Midbrain (tissue), 1 donor: ENCODE results near the gene DNM3.

ENCODE experiments used
- DNase-seq: peaks from one replicate; lab custom pipeline; 2025; lab: John Stamatoyannopoulos, UW

The DNM3 gene

DNA sequence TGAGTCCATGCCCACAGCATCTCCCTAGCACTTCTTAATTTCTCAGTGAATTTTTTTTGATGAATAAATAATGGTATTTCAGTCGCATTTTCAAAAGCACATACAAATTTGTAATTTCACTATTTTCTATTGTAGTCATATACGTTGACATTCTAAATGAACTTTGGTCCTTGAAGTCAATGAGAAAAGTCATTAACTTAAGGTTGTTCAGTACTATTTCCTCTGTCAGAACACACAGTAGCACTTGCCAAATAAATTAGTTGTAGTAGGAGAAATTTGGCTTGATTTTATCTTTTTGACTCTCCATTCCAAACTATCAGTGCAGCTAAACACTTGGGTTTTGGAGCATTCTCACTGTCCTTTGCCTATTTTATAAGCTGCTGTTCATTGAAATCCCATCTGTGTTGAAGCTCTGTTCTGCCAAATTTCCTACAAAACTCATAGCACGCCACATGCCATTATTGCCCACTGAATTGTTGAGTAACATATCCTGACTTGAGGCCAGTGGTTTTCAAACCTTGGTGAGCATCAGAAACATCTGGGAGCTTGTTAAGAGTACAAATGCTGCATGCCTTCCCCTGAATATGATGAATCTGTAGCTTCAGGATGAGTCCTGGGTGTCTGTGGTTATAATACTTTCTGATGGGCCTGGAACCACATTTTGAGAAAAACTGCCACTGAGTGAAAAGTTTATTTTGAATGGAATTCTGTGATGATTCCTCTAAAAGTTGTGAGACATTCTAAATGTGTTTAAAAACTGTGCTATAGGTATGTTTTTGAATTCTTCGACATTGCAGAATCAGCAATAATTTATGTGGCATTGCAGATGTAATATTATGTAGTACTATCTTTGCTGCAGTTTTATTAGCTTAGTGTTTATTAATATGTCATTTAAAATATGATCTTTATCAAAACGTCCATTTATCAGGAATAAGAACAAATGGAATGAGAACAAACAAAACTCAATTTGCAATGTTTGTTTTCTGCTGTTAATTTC is 78.9 kb downstream of the DNM3 start:
- DNase-seq: no peak

DNA sequence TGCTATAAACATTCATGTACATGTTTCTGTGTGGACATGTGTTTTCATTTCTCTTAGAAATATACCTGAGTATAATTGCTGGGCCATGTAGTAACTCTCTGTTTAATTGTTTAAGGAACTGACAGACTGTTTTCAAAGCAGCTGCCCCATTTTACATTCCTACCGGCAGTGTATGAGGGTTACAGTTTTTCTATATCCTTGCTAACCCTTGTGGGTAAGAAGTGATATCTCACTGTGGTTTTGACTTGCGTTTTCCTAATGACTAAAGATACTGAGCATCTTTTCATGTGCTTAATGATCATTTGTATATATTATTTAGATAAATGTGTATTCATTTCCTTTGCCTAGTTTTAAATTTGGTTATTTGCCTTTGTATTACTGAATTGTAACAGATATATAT is 81.7 kb downstream of the DNM3 start:
- DNase-seq: no peak

DNA sequence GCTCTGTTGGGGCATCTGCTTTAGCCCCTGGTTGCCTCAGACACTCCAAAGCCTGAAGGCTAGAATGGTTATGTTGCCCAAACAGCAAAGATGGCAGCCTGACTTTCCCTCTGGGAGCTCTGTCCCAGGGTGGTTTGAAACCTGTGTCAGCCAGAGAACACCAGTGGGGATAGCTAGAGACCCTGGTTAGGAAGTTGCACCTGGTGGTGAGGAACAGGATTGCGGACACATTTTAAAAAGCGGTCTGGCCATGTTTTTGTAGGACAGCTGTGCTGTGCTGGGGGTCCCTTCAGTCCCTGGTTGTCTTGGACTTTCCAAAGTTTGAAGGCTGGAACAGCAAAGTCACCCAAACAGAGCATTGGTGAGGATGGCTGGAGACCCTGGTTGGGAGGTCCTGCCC is 87.8 kb downstream of the DNM3 start:
- DNase-seq: no peak

DNA sequence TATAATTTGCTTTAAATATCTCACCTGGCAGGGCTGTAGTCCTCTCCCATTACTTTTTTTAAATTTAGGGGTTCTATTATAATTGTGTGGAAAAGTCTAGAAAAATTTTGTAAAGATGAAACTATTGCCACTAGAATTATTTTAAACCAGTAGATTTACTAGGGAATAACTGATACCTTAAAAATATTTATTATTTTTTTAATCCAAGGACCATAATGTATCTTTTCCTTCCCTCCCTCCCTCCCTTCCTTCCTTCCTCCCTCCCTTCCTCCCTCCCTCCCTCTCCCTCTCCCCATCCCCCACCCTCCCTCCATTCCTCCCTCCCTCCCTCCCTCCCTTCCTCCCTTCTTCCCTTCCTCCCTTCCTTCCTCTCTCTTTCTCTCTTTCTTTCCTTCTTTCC is 90.5 kb downstream of the DNM3 start:
- DNase-seq: no peak

DNA sequence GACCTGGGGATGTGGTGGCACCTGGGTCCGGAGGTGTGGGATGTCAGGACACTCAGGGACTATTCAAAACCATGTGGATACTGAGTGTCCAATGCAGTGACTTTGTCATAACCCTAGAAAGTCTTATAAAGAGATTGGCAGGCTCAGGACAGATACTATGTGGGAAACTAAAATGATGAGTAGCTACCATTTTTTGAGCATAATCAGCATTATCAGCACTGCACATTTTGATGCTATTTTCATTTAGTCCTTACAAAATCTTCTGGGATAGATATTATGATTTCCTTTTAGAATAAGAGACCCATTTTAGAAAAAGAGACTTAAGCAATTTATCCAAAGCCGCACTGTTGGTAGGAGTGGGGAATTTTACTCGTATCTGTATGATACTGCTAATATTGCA is 93.4 kb downstream of the DNM3 start:
- DNase-seq: no peak

DNA sequence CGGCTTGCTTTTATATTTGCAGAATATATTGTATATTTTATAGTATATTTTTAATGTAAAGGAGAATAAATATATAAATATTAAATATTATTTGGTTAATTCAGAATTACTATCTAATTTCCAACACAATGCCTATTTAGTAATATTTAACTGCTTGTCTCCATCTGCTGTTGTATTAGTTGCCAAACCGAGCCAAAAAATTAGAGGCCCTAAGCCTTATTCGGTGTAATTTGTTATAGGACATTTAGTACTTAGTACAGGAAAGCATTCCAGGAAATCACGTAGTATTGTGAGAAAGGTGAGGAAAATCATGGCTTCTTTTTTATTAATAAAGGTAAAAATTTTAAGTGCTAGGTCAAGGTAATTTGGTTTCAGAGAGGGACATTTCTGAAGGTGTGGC is 93.8 kb downstream of the DNM3 start:
- DNase-seq: no peak

DNA sequence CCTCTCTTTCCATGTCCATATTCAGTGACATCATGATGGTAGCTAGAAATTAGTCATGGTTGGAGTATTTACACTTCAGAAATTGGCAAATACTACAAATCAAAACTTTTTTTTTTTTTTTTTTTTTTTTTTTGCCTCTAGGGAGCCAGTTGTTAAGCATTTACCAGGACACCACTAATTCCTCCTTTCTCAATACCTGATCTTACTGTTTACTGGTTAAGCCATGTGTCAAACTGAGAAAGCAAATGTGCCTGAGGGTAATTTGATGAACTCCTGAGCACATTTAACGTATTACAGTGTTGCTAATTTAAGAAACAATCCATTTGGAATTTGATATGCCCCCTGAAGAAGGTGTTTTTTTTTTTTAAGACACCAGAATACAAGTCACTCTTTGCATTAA is 94.4 kb downstream of the DNM3 start:
- DNase-seq: no peak

DNA sequence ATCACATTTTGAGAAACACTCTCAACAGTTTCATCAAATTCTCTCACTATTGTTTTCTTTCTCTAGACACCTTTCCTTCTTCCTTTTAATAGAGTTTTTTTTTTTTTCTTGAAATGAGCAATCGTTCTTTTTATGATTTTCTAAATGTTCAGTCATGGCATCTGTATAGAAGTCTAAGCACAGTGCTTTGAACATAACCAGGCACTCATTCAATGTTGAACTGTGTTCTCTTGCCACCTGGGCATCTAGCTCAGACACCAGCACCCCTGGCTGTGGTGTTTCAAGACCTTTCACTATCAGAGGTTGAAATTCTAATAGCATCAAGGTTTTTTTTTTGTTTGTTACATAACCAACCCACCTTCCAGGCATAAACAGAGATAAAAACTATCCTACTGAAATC is 96.6 kb downstream of the DNM3 start:
- DNase-seq: no peak

DNA sequence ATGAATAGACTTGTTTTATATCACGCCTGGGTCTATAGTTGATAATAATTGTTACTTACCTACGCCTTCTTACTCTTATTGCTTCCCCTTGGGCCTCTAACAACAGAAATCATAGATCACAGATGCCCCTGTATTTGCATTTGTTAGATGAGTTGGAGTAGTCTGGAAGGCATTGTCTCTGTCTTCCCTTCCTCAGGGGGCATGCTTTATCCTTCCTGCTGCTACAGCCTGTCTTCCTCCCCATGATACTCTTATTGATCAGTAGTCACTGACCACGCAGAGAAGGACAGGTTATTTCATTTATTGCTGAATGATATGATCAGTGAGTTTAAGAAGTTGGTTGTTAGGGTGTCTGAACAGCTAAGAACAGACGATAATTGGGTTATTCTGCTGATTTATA is 98.4 kb downstream of the DNM3 start:
- DNase-seq: no peak

DNA sequence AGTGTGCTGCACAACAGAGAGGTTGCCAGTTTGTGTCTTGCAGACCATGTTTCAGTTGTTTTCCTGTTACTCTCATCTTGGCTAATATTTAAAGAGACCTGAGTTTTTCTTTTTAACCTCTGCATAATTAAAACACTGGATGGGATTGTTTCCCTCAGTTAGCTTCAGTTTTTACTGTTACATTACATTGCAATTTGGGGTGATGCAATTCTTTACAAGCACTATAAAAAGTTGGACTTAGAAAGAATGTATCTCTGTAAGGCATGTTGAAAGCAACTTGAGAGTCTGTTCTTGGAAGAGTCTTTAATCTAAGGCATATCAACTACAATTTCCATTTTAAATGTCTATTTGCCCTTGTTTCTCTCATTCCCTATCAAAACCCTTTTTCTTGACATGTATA is 99.1 kb downstream of the DNM3 start:
- DNase-seq: no peak

DNA sequence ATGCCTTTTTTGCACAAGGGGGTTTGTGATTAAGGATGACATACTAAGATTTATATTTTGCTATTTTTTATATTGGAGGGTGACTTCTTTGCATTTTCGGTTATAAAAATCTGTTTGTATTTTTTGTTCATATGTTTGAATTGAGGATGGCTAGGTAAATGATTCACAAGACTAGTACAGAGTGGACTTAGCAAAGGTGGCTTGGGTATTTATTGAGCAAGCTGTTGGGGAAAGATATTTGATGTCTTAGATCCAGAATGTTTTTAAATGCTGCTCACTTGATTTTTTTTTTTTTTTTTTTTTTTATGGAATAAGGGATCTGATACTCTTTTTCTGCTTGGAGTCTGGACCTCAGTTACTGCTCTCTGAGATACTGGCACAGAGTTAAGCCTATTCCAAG is 100.6 kb downstream of the DNM3 start:
- DNase-seq: no peak

DNA sequence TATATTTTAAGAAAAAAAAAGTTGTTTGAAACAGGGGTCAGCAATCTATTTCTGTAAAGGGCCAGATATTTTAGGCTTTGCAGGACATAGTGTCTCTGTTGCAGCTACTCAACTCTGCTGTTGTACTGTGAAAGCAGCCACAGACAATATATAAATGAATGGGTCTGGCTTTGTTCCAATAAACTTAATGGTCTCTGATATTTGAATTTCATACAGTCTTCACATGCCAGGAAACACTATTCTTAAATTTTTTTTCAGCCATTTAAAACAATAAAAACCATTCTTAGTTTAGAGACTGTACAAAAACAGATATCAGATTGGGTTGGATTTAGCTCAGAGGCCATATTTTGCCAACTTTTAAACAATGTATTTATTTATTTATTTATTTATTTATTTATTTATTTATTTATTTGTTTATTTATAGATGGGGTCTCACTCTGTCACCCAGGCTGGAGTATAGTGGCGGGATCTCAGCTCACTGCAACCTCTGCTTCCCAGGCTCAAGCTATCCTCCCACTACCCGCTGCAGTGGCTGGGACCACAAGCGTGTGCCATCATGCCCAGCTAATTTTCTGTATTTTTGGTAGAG is 102.8 kb downstream of the DNM3 start:
- DNase-seq: no peak

DNA sequence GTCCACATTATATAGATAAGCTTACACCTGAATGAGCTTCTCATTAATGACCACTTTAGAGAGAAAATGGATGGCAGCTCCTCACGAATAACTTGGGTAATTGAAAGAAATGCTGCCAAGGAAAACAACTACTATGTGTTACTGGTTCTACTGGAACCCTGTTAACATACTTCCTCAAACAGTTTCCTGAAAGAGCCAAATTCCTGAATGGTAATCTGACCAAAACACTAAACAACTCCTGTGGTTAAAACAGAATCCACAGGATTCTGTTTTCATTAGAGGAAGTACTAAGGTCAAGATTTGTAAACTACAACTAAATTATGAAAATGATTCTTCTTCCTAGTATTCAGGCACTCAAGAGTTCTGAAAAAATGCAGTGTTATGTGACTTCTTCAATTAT is 107.2 kb downstream of the DNM3 start:
- no peak for DNase-seq

DNA sequence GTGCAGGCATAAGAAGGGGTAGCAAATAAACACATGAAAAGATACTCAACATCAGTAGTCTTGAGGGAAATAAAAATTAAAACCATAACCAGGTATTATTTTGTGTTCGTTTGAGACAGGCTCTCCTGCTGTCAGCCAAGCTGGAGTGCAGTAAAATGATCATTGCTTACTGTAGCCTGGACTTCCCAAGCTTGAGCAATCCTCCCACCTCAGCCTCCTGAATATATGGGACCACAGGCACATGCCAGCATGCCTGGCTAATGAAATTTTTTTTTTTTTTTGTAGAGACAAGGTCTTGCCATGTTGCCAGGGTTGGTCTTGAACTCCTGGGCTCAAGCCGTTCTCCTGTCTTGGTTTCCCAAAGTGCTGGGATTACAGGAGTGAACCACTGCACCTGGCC is 108.0 kb downstream of the DNM3 start:
- DNase-seq: no peak

DNA sequence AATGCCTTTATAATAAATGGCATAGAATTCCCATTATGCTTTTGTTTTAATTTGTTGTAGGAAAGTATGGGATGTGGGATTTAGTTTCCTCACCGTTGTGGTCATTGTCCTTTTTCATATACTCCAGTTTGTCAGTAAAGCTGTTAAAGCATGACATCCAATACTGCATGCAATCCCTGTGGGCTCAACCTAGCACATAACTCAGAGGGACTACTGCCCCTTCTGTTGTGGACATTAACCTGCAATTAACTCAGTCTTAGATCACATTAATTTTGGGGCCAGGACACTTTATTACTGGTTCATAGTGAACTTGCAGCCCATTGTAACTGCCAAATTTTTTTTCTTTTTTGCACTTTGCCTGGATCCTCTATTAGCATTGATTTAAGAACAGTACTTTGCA is 112.5 kb downstream of the DNM3 start:
- no peak for DNase-seq

DNA sequence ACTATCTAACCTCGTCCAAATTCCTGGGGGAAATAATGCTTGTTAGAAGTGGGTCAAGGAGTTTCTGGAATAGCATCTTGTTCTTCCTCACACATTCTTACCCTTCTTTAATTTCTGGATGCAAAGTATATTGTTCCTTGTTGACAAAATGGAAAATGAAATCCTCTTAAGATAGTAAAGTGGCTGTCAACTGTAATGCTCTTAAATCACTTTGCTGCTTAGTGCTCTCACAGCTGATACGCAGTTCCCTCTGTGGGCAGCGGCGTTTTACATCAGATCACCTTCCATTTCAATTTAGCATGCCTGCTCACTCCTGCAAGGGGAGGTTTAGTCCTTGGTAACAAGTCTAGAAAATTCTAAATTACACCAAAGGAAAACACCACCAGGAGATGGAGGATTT is 113.1 kb downstream of the DNM3 start:
- no peak for DNase-seq

DNA sequence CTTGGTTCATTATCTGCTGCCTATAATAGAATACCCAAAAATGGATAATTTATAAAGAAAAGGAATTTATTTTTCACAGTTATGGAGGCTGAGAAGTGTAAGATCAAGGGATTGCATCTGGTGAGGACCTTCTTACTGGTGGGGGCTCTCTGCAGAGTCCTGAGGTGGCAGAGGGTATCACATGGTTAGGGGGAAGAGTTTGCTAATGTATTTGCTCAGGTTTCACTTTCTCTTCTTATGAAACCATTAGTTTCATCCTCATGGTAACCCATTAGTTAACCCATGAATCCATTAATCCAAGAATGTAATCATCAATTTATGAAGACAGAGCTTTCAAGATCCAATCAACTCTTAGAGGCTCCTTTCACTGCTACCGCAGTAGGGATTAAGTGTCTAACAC is 120.6 kb downstream of the DNM3 start:
- DNase-seq: no peak

DNA sequence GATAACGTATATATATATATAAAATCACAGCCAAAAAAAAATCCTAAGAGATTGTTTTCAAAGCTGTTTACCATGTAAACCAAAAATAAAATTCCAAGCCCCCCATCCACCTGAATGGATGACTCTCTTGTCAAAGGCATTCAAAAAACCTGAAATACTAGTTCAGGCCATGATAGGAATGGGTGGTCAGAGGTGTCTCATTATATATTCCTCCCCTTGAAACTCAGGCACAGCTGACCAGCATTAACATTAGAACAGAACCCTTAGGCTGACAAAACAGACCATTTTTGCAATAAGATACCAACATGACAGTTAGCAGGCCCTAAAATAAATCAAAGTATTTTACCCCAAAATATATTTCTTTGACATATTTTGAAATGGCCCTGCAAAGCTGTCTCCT is 122.5 kb downstream of the DNM3 start:
- DNase-seq: no peak

DNA sequence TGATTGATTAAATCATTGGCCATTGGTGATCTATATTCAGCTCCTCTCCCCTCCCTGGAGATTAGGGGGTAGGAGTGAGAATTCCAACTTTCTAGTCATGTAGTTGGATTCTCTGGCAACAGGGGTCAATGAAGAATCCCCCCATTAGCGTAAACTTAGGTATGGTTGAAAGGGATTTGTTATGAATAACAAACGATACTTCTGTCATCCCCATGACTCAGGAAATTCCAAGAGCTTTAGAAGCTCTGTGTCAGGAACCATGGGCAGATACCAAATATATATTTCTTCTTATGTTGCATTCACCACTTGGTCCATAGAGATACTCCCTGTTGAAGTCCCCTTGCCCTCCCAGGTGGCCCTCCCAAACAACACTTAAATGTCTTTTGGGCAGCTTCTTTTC is 124.5 kb downstream of the DNM3 start:
- no peak for DNase-seq

DNA sequence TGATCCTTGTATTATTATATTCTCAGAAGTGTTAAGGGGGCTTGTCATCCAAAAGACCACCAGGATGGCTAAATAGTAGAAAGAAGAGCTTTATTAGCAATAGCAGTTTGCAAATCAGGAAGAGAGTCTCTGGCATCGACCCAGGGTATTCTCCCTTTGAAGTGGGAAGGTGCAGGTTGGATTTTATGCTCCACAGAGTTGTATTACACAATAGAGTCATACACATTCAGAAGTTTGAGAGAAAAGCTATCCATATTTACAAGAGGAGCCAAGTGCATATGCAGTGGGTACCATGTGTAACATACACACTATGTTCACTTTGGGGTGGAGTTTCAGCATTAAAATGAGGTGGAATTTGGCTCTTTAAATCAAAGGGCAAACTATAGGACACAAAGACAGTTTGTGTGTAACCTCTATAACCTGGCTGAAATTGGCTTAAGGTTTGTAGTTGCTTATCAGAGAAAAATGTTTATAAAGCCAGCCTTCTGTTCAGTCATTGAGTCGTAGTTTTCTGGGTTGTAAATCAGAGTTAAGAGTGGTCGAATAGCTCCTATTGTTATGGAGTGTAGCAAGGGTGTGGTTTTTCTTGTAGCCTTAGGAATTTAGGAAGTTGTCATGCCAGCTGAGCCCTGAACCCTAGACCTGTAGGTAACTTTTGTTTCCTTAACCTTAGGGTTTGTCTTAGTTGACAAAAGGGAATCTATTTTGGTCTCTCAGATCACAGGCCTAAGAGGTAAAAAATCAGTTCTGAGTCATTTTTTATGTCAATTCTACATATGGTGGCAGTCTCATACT is 125.3 kb downstream of the DNM3 start:
- no peak for DNase-seq

DNA sequence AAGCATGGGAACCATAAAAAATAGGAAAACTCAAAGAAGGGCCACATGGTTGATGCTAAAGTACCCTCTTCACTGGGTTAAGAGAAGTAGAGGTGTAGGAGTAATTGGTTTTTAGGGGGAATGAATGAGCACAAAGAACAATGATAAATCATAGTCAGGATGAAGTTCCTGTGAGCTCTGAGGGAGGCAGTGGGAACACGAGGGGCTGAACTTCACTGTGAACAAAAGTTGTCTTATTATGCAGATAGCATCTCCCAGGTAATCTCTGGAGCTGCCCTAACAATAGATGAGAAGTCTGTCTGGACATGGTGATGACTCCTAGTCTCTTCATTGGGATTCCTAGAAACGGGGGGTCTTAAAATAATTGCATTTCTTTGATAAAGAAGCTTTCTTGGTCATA is 127.9 kb downstream of the DNM3 start:
- DNase-seq: no peak

DNA sequence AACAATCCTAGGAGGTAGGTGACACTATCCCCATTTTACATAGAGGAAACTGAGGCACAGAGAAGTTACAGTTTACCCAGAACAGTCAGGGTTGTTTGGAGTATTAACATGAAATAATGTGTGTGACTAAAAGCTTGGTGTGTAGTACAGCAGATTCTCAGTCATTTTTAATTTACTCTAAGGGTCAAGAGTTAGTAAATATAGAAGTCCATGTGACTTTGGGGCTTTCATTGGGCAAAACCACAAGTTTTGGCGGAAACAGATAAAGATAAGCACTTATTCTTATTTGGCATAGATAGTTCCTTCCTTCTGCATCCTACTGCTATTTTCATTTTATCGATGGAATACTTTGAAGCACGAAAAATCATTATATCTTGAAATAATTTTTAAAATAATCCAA is 128.5 kb downstream of the DNM3 start:
- DNase-seq: no peak

DNA sequence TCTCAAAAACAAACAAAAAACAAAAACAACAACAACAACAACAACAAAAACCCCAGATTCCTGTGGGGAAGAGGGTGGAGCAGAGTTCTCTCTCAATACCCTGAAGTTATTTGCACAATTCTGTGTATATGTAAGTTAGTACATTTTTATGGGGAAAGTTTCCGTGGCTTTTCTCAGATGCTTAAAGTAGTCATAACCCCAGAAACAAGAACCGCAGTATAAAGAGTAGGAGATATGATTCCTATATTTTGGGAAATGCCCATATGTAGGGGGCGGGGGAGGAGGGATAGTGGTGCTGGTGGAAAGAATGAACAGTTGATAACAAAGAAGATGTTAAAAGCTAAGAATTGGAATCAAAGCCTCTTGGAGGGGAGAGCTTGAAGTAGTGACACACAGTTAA is 131.5 kb downstream of the DNM3 start:
- no peak for DNase-seq
